H9 (cell line): ENCODE measurements around the gene LPP. TPM values are rescaled to one million over a fixed set of nuclear protein-coding genes. Genes with fewer than 3 reads are reported as not detected.

Source experiments
- DNase-seq: peaks from one replicate; pipeline ENCODE4 v3.0.0-alpha.2; 2017
- H2AFZ ChIP-seq: one replicate; pipeline ENCODE4 v1.6.1; 2013; ENCODE audit warnings: mild to moderate bottlenecking, low read length, control low read depth, moderate library complexity
- H2AK5ac ChIP-seq: 2 replicates; pipeline ENCODE4 v1.6.1; 2013; ENCODE audit warnings: low read length, control low read depth, mixed read lengths; ENCODE audit not compliant: insufficient read length
- H2BK120ac ChIP-seq: one replicate; pipeline ENCODE4 v1.6.1; 2013; ENCODE audit warnings: low read depth, mild to moderate bottlenecking, low read length, control low read depth, inconsistent platforms; ENCODE audit not compliant: poor library complexity, severe bottlenecking
- H2BK12ac ChIP-seq: 2 replicates; pipeline ENCODE4 v1.6.1; 2013; ENCODE audit warnings: low read length, control low read depth, mixed read lengths, low read depth; ENCODE audit not compliant: insufficient read length
- H2BK15ac ChIP-seq: 2 replicates; pipeline ENCODE4 v1.6.1; 2013; ENCODE audit warnings: low read depth, low read length, control low read depth
- H2BK20ac ChIP-seq: one replicate; pipeline ENCODE4 v1.6.1; 2013; ENCODE audit warnings: low read depth, mild to moderate bottlenecking, low read length, control low read depth, inconsistent platforms; ENCODE audit not compliant: poor library complexity, severe bottlenecking
- H2BK5ac ChIP-seq: 2 replicates; pipeline ENCODE4 v1.6.1; 2013; ENCODE audit warnings: low read length, control low read depth, mixed read lengths; ENCODE audit not compliant: insufficient read length
- H3K14ac ChIP-seq: 2 replicates; pipeline ENCODE4 v1.6.1; 2013; ENCODE audit warnings: low read length, control low read depth; ENCODE audit not compliant: insufficient read depth
- H3K18ac ChIP-seq: 2 replicates; pipeline ENCODE4 v1.6.1; 2013; ENCODE audit warnings: low read depth, mild to moderate bottlenecking, mixed read lengths, low read length, control low read depth; ENCODE audit not compliant: insufficient read length
- H3K23ac ChIP-seq: 2 replicates; pipeline ENCODE4 v1.6.1; 2013; ENCODE audit warnings: low read length, control low read depth, mixed read lengths, low read depth; ENCODE audit not compliant: insufficient read length
- H3K23me2 ChIP-seq: 2 replicates; pipeline ENCODE4 v1.6.1; 2013; ENCODE audit warnings: low read depth, mild to moderate bottlenecking, mixed read lengths, low read length, control low read depth; ENCODE audit not compliant: insufficient read length, poor library complexity, severe bottlenecking
- H3K27ac ChIP-seq: 2 replicates; pipeline ENCODE4 v1.5.1; 2013; ENCODE audit warnings: low read length, control low read depth, mixed read lengths, low read depth; ENCODE audit not compliant: insufficient read length
- H3K27me3 ChIP-seq: 2 replicates; pipeline ENCODE4 v1.6.1; 2013; ENCODE audit warnings: low read length, control low read depth, inconsistent platforms; ENCODE audit not compliant: insufficient read depth
- H3K4ac ChIP-seq: 2 replicates; pipeline ENCODE4 v1.6.1; 2013; ENCODE audit warnings: low read depth, mild to moderate bottlenecking, control low read depth, inconsistent platforms, low read length, moderate library complexity
- H3K4me1 ChIP-seq: 2 replicates; pipeline ENCODE4 v1.6.1; 2013; ENCODE audit warnings: low read length, control low read depth, inconsistent platforms; ENCODE audit not compliant: insufficient read depth
- H3K4me2 ChIP-seq: 2 replicates; pipeline ENCODE4 v1.6.1; 2013; ENCODE audit warnings: low read length, control low read depth, mixed read lengths; ENCODE audit not compliant: insufficient read length, insufficient read depth
- H3K56ac ChIP-seq: 2 replicates; pipeline ENCODE4 v1.6.1; 2013; ENCODE audit warnings: low read depth, mild to moderate bottlenecking, mixed read lengths, low read length, control low read depth; ENCODE audit not compliant: insufficient read length
- H3K79me1 ChIP-seq: 2 replicates; pipeline ENCODE4 v1.6.1; 2013; ENCODE audit warnings: low read depth, mild to moderate bottlenecking, moderate library complexity, low read length, control low read depth, inconsistent platforms; ENCODE audit not compliant: insufficient read depth, poor library complexity, severe bottlenecking
- H3K79me2 ChIP-seq: 2 replicates; pipeline ENCODE4 v1.6.1; 2013; ENCODE audit warnings: low read length, control low read depth, inconsistent platforms; ENCODE audit not compliant: insufficient read depth
- H3K9ac ChIP-seq: 2 replicates; pipeline ENCODE4 v1.6.1; 2013; ENCODE audit warnings: low read length, control low read depth, mixed read lengths; ENCODE audit not compliant: insufficient read length; ENCODE audit errors: extremely low read depth
- H3K9me3 ChIP-seq: one replicate; pipeline ENCODE4 v1.6.1; 2013; ENCODE audit warnings: low read depth, low read length, inconsistent platforms; ENCODE audit not compliant: control insufficient read depth
- H3T11ph ChIP-seq: one replicate; pipeline ENCODE4 v1.6.1; 2013; ENCODE audit warnings: mild to moderate bottlenecking, low read length, control low read depth, inconsistent platforms
- H4K20me1 ChIP-seq: one replicate; pipeline ENCODE4 v1.6.1; 2013; ENCODE audit not compliant: control insufficient read depth, insufficient read length, insufficient read depth
- H4K5ac ChIP-seq: 2 replicates; pipeline ENCODE4 v1.6.1; 2013; ENCODE audit warnings: low read depth, mild to moderate bottlenecking, mixed read lengths, low read length, control low read depth; ENCODE audit not compliant: insufficient read length
- H4K8ac ChIP-seq: replicated peaks from 2 replicates; pipeline ENCODE4 v1.6.1; 2013; ENCODE audit warnings: low read length, control low read depth, mixed read lengths, low read depth; ENCODE audit not compliant: insufficient read length
- H4K91ac ChIP-seq: 2 replicates; pipeline ENCODE4 v1.6.1; 2013; ENCODE audit warnings: low read depth, mild to moderate bottlenecking, moderate library complexity, mixed read lengths, low read length, control low read depth; ENCODE audit not compliant: insufficient read length
- H3K27ac Mint-ChIP-seq, 3 experiments: 2 replicates in 2 of 3; 3 replicates in 1 of 3; pipeline ENCODE4 v1.8.0; 2020 to 2021; ENCODE audit warnings: mixed read lengths in 3 of 3, mild to moderate bottlenecking in 1 of 3, moderate library complexity in 1 of 3
- H3K27me3 Mint-ChIP-seq: 2 replicates; pipeline ENCODE4 v1.8.0; 2021; ENCODE audit warnings: low read depth, mild to moderate bottlenecking, moderate library complexity, mixed read lengths
- H3K36me3 Mint-ChIP-seq, 3 experiments: 2 replicates in 2 of 3; 3 replicates in 1 of 3; pipeline ENCODE4 v1.8.0; 2020 to 2021; ENCODE audit warnings: low read depth in 3 of 3, mixed read lengths in 3 of 3; ENCODE audit not compliant: insufficient read depth in 1 of 3
- H3K4me1 Mint-ChIP-seq, 2 experiments: 2 replicates each; pipeline ENCODE4 v1.8.0; 2020; ENCODE audit warnings: mixed read lengths in 2 of 2
- H3K4me3 Mint-ChIP-seq, 2 experiments: 2 replicates in 1 of 2; 3 replicates in 1 of 2; pipeline ENCODE4 v1.8.0; 2020 to 2021; ENCODE audit warnings: mild to moderate bottlenecking in 2 of 2, mixed read lengths in 2 of 2, moderate library complexity in 1 of 2
- H3K9me3 Mint-ChIP-seq, 2 experiments: 2 replicates in 1 of 2; 3 replicates in 1 of 2; pipeline ENCODE4 v1.8.0; 2020; ENCODE audit warnings: mild to moderate bottlenecking in 2 of 2, mixed read lengths in 2 of 2, moderate library complexity in 1 of 2
- CTCF ChIP-seq: fragments of 200-600 bp; sonication (generic); conservative IDR thresholded peaks from 3 replicates; pipeline ENCODE4 v1.8.0; 2021; ENCODE audit warnings: antibody characterized with exemption, mild to moderate bottlenecking
- WGBS: extraction: QIAGEN DNeasy Blood & Tissue Kit; methylation state at CpG from one replicate; pipeline ENCODE4 v1.1.7; 2013; ENCODE audit warnings: missing lambda C conversion rate, low lambda C conversion rate, mixed read lengths; ENCODE audit not compliant: insufficient read length; ENCODE audit errors: extremely low coverage; 5-methylcytosine and 5-hydroxymethylcytosine counted together
- total RNA-seq: library from RNA; stranded (reverse); gene quantifications from 2 replicates; pipeline ENCODE4 v1.2.1, GENCODE V29; 2021

Gene LPP
- total RNA-seq, 1 experiment from 2014 or later = 64.6 TPM

- Histone ChIP-seq H3K27ac (no peak overlapping the region), H2BK5ac (no peak overlapping the region), H3K18ac (no peak overlapping the region), H3K4me1 (no peaks in the 10 kb centered on the region), H3T11ph (no peak overlapping the region), H4K91ac (no peak overlapping the region), H4K8ac (no peak overlapping the region), H3K23me2 (no peaks in the 10 kb centered on the region), H3K23ac (no peak overlapping the region), H2AK5ac (no peak overlapping the region), H3K79me2 (no peaks in the 10 kb centered on the region), H3K27me3 (no peaks in the 10 kb centered on the region), H3K9me3 (no peaks in the 10 kb centered on the region), H4K20me1 (no peaks in the 10 kb centered on the region), H3K9ac (no peak overlapping the region), H2BK20ac (no peak overlapping the region), H2AFZ (no peak overlapping the region), H3K79me1 (no peaks in the 10 kb centered on the region), H2BK15ac (no peak overlapping the region), H2BK12ac (no peak overlapping the region), H2BK120ac (no peak overlapping the region), H3K4me2 (no peak overlapping the region), H3K14ac (no peak overlapping the region), H3K56ac (no peak overlapping the region), H4K5ac (no peak overlapping the region), H3K4ac (no peak overlapping the region)
- H3K9me3 Mint-ChIP-seq = peaks cover 0 to 2% of the 10 kb centered on the region in 2 experiments; a peak in 1 of 5 replicates
- no peaks in the 10 kb centered on the region for H3K27me3 Mint-ChIP-seq
- TF ChIP-seq CTCF = no peak
- no peak for DNase-seq
- no peak overlapping the region for H3K27ac Mint-ChIP-seq
- H3K4me3 Mint-ChIP-seq = no peak overlapping the region
- no peaks in the 10 kb centered on the region for H3K4me1 Mint-ChIP-seq
- no peaks in the 10 kb centered on the region; a peak in 2 of 7 replicates for H3K36me3 Mint-ChIP-seq
- WGBS = no CpG with 5 or more reads among the region's 1 CpG
These were observed 688.7 kb downstream of the LPP start for GRCh38 chr3:188842639-188843038.
